Measurements from ENCODE around the gene COQ8B.
"Not testable (repeated sequence)": the region's sequence is repeated elsewhere in the genome, so short reads cannot be mapped to it uniquely, and the experiment has no call there.

Gene COQ8B

DNA sequence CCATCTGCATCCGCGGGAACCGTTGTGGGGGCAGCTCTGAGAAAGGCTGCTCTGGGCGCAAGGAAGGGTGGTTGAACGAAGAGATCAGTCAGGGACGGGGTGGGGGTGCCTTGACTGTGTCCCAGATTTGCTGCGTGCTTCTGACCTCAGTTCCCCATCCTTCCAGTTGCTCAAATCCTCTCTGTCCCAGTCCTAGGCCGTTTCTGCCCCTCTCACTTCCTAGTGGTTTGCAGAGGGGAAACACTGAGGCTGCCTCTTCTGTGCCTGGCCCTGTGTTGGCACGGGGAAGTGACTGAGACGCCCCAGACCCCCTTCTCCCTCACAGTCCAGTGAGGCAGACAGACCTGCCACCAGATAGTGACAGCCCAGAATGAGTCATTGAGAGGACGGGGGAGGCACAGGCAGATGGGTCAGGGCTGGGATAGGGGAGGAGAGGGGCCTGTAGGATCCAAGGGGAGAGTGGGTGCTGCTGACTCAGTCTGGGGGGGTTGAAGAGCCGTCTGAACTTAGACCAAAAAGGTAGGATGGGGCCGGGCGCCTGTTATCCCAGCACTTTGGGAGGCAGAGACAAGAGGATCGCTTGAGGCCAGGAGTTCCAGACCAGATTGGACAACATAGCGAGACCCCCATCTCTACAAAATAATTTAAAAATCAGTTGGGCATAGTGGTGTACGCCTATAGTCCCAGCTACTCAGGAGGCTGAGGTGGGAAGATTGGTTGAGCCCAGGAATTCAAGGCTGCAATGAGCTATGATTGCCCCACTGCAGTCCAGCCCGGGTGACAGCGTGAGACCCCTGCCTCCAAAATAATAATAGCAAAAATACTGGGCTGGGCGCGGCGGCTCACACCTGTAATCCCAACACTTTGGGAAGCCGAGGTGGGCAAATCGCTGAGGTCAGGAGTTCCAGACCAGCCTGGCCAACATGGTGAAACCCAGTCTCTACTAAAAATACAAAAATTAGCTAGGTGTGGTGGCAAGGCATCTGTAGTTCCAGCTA, 52.7 kb downstream of the COQ8B start:
- DNase-seq, result no peak

DNA sequence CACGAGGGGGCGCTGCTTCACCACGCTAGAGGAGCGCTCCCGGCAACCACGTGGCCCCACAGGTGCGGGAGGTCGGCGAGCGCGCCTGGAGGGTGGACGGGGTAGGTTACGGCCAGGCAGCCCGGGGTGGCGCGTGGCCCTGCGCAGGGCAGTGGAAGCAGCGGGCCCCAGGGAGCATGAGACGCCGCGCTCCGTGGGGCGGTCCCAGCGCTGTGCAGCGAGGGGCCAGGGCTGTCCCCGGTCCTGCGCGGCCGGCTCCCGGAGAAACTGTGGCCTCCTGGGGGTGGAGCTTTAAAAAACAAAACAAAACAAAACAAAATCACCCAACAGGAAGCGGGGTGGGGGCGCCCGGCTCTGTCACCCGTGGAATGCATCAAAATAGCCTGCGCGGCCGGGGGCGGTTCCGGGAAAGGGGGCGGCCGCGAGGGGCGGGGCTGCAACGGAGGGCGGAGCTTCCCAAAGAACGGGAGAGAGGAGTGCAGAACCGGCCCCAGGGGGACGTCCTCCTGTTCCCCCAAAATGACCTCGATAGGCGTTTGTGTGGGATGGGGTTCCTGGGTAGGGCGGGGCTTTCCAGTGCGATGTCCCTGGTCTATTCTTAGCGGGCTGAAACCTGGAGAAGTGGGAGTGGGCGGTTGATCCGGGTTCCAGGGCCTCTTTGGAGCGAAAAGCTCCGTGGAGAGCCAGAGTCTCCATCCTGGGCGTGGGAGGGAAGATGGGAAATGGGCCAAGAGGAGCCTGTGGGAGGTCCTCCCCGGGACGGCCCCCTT, 53.6 kb downstream of the COQ8B start:
- DNase-seq, result peak; percentile 74

DNA sequence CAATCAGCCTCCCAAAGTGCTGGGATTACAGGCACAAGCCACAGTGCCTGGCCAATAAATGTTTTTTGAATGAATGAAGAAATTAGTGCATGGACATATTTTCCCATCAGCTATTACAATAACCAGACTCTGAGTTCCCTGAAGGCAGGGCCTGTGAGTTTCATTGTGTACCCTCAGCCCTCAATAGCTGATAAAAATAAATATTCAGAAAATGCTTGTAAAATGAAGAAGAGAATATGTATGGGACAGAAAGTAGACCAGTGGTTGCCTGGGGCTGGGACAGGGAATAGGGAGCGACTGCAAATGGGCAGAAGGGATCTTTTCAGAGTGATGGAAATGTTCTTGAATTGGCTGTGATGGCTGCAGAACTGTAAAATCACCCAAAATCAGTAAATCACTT, 55.1 kb downstream of the COQ8B start:
- no peak for DNase-seq

DNA sequence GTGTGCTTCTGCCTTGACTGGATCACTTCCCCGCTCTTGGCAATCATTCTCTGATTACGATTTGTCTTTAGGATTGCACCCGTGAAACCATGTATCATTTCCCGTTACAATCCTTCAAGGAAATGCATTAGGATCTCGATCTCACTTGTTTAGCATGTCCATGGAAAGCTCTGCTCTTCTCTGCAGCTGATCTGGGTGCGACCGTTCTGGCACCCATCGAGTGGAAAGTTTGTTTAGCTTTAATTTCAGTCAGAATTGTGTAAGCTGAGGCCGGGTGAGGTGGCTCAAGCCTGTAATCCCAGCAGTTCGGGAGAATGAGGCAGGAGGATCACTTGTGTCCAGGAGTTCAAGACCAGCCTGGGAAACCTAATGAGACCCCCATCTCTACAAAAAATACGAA, 57.1 kb downstream of the COQ8B start:
- DNase-seq, result no peak

DNA sequence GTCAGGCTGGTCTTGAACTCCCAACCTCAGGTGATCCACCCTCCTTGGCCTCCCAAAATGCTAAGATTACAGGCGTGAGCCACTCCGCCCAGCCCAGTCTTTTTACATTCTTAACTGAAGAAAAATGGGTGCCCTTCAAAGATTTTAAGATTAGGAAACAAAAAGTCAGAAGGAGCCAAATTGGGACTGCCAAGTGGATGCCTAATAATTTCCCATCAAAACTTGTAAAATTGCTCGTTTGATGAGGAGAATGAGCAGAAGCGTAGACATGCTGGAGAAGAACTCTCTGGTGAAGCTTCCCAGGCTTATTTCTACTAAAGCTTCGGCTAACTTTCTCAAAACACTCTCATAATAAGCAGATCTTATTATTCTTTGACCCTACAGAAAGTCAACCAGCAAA, 57.6 kb downstream of the COQ8B start:
- DNase-seq, result no peak

DNA sequence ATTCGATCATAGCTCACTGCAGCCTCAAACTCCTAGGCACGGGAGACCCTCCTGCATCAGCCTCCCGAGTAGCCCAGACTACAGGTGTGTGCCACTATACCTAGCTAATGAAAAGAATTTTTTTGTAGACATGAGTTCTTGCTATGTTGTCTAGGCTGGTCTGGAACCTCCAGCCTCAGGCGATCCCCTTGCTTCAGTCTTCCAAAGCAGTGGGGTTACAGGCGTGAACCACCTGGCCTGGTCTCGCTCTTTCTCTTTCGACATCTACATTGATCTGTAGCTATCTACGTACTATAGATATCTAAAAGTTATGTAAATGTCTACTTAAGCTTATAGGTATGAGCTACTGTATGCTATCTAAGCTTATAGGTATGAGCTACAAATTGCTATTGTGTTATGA, 58.7 kb downstream of the COQ8B start:
- DNase-seq, result no peak

DNA sequence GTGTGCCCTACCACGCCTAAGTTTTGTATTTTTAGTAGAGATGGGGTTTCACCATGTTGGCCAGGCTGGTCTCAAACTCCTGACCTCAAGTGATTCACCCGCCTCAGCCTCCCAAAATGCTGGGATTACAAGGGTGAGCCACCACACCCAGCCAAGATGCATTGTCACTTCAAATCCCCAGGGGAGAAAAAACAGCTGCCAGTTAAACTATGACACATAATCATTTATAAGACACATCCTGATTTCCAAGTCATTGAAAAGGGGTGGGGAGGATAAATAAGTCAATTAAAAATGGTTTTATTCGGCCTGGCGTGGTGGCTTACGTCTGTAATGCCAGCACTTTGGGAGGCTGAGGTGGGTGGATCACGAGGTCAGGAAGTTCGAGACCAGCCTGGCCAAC, 61.0 kb downstream of the COQ8B start:
- DNase-seq, result not testable (repeated sequence)

DNA sequence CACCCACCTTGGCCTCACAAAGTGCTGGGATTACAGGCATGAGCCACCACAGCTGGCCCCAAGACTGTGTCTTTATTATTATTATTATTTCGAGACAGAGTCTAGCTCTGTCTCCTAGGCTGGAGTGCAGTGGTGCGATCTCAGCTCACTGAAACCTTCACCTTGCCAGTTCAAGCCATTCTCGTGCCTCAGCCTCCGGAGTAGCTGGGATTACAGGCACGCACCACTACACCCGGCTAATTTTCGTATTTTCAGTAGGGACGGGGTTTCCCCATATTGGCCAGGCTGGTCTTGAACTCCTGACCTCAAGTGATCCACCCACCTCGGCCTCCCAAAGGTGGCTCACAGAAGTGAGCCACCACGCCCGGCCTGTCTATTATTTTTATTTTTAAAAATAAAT, 64.4 kb downstream of the COQ8B start:
- not testable (repeated sequence) for DNase-seq

DNA sequence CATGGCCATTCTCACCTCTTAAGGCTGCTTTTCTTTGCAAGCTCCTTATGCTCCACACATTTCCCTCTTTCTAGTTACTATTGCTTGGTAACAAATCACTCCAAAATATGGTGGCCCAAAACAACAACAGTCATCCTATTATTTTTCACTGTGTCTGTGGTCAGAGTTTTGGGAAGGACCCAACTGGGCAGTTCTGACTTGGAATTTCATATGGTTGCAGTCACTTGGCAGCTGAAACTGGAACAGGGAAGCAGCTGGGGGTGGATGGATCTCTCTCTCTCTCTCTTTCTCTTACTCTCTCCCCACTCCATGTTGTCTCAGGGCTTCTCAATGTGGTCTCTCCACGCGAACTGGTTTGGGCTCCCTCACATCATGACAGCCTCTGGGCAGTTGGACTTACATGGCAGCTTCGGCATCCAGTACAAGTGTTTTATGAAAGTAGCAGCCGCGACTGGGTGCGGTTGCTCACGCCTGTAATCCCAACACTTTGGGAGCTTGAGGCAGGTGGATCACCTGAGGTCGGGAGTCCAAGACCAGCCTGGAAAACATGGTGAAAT, 65.9 kb downstream of the COQ8B start:
- no peak for DNase-seq

DNA sequence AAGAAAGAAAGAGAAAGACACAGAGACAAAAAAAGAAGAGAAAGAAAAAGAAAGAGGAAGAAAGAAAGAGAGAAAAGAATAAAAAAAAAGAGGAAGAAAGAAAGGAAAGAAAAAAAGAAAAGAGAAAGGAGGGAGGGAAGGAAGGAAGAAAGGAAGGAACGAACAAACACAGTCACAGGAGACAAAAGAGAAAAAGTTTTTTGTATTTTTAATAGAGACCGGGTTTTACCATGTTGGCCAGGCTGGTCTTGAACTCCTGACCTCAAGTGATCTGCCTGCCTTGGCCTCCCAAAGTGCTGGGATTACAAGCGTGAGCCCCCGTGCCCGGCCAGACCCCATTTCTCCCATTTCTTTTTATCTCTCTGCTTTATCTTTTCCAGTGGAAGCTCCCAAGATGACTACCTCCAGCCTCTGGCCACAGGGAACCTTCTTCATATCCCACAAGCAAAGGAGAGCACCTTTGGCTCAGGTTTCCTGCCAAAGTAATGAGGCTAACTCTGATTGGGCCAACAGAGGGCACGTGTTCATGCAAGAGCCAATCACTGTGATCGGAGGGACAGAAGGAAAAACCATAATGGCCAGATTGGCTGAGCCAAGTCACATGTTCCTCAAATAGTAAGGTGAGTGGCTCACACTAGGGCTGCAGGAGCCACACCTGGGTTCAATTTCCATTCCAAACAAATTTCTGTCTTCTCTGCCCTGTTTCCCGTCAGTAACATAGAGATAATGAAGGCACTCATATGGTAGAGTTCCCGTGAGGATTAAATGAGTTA, 66.6 kb downstream of the COQ8B start:
- peak; percentile 9 for DNase-seq

DNA sequence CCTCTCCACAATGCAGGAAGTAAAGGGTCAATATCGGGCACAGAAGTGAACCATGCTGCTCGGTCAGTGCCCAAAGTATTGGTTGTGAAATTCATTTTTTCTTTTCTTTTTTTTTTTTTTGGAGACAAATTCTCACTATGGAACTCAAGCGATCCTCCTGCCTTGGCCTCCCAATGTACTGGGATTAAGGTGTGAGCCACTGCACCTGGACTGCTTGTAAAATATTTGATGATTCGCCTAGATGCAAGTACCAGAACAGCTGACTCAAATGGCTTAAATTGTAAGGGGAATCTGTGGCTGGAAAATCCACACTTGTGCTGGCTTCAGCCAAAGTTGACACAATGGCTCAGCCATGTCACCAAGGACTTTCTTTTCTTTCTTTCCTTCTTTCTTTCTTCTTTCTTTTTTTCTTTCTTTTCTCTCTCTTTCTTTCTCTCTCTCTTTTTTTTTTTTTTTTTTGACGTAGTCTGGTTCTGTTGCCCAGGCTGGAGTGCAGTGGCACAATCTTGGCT, 69.9 kb downstream of the COQ8B start:
- DNase-seq, result no peak

DNA sequence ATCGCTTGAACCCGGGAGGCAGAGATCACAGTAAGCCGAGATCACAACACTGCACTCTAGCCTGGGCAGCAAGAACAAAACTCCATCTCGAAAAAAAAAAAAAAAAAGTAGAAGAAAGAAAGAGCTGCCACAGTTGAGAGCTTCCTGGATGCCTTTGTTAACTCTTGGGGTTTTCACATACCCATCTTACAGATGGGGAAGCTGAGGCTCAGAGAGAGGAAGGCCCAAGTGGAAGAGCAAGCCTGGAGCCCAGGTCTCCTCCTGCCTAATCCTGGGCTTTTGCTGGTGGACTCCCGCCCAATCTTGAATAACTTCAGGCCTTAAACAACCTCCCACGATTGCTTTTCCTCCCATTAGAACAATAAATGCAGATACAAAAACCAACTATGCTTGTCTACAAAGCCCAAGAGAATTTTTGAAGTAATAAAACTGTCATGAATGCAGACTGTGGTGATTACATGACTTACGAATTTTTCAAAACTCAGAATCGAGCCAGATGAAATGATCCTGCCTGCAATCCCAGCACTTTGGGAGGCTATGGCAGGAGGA, 73.9 kb downstream of the COQ8B start:
- no peak for DNase-seq

DNA sequence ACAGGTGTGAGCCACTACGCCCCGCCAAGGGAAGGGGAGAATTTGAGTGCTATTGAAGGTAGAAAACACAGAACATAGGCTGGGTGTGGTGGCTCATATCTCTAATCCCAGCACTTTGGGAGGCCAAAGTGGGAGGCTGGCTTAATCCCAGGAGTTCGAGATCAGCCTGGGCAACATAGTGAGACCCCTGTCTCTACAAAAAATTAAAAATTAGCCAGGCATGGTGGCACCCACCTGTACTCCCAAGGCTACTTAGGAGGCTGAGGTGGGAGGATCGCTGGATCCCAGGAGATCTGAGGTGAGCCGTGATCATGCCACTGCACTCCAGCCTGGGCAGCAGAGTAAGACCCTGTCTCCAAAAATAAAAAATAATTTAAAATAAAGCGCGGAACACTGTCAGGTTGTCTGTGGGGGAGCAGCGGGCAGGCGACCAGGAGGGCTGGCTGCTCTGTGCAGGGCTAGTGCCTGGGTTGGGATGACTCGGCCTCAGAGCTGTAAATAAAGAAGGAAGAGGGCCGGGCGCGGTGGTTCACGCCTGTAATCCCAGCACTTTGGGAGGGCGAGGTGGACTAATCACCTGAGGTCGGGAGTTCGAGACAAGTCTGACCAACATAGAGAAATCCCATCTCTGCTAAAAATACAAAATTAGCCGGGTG, 74.5 kb downstream of the COQ8B start:
- DNase-seq, result no peak

All from NCI-H2171 treated with DMSO at 0.1 percent for 48 hours (cell line).